GM21447 (cell line): ENCODE measurements around the gene KIRREL2.
"Not testable (repeated sequence)": the region's sequence is repeated elsewhere in the genome, so short reads cannot be mapped to it uniquely, and the experiment has no call there.

Experiments used
- ATAC-seq: cut with Tn5 transposase; IDR thresholded peaks from one replicate; pipeline ENCODE4 v1.9.1; 2021; ENCODE audit not compliant: unreplicated experiment

Gene KIRREL2

DNA sequence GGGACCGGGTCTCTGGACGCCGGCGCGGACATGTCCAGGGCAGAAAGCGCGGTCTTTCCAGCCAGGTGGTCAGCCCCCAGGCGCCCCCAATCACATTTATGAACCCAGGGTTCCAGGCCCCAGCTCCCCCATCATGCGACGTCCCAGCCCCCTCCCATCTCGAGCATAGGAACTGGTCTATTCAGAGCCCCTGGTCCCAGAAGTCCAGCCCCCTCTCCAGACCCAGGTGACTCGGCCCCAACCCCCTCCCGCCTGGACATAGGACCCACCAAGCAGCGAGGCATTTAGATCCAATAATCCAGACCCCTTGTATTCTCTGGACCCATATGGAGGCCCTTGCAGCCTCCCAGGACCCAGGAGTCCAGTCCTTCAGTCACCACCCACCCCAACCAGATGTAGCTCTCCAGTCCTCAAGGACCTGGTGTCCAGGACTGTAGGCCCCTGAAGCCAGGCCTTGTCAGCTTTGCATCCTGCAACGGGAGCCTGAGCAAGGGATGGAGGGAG lies 12.2 kb downstream of the KIRREL2 start:
- ATAC-seq, result no peak

DNA sequence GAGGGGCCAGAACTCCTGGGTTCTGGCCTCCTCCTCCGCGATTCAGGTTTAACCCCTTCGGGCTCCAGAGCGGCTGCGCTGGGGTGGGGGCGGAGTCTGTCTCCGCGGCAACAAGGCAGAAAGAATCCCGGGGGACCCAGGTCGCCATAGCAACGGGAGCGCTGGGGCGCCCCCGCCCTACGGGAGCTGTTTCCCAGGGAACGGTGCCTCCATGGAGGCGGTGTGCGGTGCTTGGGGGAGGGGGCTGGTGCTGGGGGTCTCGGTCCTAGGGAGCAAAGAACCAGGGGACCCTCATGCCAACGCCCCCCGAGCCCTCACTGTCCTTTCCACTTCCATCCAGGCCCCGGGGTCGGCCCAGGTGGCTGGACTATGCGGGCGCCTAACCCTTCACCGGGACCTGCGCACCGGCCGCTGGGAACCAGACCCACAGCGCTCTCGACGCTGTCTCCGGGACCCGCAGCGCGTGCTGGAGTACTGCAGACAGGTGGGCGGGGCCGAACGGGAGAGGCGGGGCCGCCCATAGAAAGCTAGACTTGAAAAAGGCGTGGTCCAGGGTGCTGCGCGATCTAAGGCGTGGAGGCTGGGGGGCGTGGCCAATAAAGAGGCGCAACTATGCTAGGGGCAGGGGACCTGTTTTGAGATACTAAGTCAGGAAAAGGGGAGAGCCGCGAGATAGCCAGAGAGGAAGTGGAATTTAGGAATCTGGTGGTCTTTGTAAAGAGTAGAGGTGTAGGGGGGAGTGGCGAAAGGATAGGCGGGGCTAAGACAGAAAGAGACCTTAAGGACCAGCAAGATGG lies 12.8 kb downstream of the KIRREL2 start:
- no peak for ATAC-seq

DNA sequence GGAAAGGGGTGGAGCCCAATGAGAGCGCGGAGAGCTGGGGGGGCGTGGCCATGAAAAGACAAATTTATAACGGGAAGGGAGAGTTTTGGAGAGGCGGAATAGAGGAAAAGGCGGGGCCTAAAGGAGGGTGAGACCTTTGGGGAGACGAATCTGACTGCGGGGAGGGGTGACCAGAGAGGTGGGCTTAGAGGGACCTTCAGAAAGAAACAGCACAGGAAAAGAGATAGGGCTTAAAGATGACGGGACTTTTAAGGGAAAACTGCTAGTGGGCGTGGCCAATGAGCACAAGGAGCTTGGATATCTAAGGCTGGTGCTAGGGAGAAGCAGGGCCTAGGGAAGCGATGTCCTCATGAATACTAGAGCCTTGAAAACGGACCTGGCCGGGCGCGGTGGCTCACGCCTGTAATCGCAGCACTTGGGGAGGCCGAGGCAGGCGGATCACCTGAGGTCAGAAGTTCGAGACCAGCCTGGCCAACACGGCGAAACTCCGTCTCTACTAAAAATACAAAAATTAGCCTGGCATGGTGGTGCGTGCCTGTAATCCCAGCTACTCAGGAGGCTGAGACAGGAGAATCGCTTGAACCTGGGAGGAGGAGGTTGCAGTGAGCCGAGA lies 13.5 kb downstream of the KIRREL2 start:
- not testable (repeated sequence) for ATAC-seq

DNA sequence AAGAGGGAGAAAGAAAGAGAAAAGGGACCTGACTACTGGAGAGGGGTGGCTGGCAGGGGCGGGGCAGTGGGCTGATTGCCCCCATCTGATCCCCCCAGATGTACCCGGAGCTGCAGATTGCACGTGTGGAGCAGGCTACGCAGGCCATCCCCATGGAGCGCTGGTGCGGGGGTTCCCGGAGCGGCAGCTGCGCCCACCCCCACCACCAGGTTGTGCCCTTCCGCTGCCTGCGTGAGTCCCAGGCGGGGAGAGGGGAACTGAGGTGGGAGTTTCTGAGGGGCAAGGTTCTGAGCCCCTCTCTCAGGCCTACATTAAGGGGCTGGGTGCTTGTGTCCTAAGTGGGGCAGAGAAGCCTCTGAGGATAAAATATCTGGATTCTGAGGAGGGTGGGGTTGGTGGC lies 14.1 kb downstream of the KIRREL2 start:
- ATAC-seq, result no peak

DNA sequence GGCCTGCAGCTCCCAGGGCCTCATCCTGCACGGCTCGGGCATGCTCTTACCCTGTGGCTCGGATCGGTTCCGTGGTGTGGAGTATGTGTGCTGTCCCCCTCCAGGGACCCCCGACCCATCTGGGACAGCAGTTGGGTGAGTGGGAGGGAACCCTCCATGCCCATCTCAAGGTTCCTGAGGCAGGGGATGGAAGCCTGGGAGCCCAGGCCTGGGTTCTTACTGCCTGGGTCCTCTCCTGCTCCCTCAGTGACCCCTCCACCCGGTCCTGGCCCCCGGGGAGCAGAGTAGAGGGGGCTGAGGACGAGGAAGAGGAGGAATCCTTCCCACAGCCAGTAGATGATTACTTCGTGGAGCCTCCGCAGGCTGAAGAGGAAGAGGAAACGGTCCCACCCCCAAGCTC lies 14.9 kb downstream of the KIRREL2 start:
- no peak for ATAC-seq

DNA sequence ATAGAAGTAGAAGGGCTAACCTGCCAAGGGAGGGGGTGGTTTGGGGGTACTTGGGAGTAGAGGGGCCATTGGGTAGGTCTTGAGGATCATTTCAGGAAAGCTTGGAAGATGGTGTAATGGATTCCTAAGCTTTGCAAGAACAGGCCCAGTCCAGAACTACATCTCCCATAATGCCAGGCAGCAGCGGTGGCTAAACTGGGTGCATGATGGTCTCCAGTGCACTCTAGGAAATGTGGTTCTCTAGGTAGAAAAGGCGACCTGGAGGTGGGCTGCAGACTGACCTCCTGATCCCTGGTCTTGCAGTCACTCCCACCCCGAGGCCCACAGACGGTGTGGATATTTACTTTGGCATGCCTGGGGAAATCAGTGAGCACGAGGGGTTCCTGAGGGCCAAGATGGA lies 15.5 kb downstream of the KIRREL2 start:
- ATAC-seq, result no peak

DNA sequence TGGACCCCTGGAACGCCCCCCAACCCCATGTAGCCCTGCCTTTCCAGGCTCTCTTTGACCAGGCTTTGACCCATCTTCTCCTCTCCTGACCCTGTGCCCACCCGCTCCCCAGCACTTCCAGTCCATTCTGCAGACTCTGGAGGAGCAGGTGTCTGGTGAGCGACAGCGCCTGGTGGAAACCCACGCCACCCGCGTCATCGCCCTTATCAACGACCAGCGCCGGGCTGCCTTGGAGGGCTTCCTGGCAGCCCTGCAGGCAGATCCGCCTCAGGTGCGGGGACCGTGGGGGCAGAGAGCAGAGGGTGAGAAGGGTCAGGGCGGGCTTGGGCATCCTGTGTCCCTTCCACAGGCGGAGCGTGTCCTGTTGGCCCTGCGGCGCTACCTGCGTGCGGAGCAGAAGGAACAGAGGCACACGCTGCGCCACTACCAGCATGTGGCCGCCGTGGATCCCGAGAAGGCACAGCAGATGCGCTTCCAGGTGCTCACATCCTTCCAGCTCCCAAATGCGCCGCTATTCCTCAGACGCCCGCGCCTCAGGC lies 17.8 kb downstream of the KIRREL2 start:
- ATAC-seq, result no peak

DNA sequence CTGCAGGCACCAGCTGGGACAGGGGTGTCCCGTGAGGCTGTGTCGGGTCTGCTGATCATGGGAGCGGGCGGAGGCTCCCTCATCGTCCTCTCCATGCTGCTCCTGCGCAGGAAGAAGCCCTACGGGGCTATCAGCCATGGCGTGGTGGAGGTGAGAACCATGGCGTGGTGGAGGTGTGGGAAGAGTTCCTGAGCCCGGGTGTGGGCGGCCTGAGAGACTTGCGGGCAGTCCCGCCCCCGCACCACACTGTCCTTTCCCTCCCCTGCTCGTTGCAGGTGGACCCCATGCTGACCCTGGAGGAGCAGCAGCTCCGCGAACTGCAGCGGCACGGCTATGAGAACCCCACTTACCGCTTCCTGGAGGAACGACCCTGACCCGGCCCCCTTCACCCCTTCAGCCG lies 22.4 kb downstream of the KIRREL2 start:
- ATAC-seq, result no peak

DNA sequence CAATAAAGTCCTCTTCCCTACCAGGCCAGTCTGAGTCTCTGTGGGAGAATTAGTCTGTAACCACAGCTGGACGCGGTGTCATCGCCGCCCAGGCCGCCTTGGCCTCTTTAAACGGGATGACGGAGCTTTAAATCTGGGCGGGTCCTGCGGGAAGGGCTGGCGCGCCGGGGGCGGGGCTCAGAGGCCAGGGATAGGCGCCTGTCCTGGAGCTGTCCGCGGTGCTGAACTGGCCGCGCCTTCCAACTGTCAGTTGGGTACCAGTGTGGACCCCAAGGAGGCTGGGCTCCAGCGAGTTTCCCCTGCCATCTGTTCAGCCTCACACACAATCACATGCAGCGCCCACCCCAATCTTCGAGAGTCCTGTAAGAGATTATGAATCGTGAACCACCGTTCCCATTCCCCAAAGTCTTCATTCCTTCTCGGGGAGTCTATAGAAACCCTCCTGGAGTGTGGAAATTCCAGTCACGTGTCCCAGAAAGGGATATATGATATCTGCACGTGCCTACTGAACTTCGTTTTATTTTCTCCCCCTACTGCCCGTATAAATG lies 23.1 kb downstream of the KIRREL2 start:
- no peak for ATAC-seq

DNA sequence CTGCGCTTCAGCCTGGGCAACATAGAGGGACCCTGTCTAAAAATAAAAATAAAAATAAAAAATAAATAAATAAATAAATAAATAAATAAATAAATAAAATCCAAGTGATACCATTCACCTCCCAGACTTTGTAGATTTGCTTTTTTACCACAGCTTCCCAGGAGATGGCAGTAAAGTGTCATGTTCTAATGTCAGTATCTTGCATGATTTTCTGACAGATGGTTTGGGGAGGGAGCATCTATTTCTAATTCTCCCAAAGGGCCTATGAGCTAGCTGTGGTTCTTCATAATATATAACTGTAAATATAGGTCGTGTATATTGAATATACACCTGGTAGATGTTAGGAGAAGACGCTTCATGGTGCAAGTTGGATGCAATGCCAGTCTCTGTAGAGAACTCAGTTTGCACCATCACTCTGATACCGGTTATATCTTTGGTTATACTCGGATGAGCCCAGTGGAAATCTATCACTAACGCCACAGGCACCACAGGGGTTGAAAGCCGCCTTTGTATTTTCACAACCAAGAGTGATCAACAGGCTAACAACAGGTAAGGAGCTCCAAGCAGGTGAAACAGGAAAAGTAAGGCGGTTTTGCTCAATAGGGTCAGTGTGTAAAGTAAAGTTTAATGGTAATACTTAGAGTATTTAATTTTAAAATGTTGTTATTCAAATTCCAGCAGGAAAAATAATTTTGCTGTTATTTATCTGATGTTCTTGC lies 25.6 kb downstream of the KIRREL2 start:
- ATAC-seq, result no peak

DNA sequence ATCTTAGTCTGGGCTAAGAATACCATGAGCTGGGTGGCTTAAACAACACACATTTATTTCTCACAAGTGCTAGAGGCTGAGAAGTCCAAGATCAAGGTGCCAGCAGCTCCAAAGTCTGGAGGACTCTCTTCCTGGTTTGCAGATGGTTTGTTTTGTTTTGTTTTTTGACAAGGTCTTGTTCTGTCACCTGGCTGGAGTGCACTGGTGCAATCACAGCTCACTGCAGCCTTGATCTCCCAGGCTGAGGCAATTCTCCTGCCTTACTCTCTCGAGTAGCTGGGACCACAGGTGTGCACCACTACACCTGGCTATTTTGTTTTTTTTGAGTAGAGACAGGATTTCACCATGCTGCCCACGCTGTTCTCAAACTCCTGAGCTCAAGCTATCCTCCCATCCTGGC lies 27.2 kb downstream of the KIRREL2 start:
- no peak for ATAC-seq

DNA sequence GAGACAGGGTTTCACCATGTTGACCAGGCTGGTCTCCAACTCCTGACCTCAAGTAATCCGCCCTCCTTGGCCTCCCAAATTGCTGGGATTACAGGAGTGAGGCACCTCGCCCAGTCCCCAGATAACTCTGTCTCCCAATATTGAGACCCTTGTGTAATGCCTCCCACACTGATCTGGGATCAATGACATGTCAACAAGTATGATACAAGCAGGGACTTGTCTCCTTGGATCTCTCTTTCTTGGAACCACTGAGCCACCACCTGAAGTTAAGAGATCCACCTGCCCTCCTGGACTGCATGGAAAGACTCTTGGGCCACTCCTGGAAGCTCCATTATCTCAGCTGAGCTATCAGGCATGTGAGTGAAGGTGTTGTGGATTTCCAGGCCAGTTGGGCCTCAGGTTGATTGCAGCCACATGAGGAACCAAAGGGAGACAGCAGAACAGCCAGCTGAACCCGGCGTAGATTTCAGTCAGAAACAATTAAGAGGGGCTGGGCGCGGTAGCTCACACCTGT lies 28.6 kb downstream of the KIRREL2 start:
- no peak for ATAC-seq

DNA sequence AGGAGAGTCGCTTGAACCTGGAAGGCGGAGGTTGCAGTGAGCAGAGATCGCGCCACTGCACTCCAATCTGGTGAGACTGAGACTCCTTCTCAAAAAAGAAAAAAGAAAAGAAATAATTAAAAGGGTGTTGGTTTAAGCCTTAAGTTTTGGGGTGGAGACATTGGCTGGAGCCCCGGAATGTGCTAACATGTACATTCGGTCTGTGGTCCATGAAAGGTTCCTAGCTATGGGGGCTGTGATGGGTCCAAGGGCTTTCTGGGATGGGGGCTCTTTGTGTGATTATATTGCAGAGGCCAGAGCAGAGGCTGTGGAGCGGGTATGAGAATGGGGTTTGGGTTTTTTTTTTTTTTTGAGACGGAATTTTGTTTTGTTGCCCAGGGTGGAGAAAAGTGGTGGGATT lies 29.2 kb downstream of the KIRREL2 start:
- ATAC-seq, result no peak

DNA sequence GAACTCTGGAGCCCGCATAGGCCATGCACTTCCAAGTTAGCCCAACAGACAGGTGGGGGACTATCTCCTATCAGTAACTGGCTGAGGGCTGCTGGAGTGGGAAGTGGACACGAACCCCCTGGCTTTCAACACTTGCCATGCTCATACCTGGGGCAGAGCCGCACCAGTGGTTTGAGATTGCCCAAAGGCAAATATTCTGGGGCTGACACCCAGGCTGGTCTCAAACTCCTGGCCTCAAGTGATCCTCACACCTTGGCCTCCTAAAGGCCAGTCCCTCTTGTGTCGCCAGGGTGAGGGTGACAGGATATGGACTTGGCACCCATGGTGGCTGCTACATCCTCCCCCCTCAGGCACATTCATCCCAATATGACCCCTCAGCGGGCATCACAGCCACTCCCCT lies 30.5 kb downstream of the KIRREL2 start:
- ATAC-seq, result no peak

DNA sequence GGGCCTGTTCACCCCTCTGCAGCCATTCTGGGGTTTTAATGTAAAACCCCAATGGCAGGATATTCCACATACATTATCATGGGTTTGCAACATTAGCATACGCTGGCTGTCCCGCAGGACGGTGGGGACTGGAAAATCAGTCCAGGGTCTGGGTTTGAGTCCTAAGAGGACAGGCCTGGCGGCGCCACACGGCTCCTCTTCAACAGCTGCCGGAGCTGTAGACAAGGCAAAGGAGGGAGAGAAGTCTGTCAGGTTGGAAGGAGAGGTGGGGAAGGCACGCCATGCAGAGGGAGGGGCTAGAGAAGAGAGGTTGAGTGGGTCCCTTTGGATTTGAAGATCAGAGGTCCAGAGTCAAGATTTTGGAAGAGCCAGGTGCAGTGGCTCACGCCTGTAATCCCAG lies 31.7 kb downstream of the KIRREL2 start:
- ATAC-seq, result no peak

DNA sequence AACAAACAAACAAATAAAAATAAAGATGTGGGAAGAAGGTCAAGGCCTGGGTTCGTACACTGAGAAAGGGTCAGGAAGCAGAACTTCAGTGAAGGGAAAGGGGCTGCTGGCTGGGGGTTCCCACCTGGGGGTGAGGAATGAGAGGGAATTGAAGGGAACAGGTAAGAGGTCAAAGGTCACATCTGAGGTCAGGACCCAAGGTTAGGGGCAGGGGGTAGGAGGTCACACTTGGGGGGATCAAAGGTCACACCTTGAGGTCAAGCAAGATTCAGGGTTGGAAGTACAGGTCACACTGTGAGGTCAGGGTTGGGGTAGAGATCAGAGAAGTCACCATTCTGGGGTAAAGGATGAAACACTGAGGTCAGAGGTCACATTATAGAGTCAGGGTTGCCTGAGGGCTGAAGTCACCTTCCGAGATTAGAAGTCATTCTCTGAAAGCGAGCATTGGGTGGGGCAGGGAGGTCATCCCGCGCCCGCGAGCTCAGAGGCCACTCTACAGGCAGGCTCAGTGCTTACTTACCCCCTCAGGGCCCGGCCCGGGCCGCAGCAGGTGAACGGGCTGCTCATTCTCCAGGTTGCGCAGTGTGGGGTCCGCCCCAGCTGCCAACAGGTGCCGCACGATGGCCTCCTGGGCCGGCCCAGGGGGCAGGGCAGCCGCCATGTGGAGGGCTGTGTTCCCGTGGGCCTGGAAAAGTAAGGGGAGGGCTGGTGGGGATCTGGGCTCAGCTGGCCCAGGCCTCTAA lies 32.8 kb downstream of the KIRREL2 start:
- ATAC-seq, result no peak

DNA sequence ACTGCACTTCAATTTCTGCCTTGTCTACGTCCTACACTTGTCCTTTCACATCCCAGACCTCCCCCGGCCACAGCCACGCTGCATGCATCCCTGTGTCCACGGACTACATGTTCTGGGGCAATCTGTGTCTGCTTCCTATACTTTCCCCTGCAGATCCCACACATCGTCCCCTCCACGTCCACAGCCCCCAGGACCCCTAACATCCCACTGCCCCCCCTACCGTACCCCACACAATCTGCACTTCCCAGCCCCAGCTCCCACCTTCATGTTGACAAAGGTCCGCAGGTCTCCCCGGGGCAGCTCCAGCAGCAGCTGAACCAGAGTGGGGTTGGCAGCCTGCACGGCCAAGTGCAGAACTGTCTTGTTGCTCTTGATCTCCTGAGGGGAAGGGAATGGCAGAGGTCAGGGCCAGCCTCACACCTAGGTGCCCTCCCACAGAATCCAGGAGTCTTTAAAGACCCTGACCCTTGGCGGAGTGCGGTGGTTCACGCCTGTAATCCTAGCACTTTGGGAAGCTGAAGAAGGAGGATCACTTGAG lies 33.5 kb downstream of the KIRREL2 start:
- no peak for ATAC-seq

DNA sequence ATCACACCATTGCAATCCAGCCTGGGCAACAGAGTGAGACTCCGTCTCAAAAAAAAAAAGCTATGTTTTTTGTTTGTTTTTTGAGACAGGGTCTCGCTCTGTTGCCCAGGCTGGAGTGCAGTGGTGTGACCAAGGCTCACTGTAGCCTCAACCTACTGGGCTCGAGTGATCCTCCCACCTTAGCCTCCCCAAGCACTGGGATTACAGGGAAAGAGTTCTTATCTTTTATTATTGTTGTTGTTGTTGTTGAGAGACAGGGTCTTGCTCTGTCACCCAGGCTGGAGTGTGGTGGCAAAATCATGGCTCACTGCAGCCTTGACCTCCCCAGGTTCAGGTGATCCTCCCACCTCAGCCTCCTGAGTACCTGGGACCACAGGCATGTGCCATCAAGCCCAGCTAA lies 35.1 kb downstream of the KIRREL2 start:
- not testable (repeated sequence) for ATAC-seq

DNA sequence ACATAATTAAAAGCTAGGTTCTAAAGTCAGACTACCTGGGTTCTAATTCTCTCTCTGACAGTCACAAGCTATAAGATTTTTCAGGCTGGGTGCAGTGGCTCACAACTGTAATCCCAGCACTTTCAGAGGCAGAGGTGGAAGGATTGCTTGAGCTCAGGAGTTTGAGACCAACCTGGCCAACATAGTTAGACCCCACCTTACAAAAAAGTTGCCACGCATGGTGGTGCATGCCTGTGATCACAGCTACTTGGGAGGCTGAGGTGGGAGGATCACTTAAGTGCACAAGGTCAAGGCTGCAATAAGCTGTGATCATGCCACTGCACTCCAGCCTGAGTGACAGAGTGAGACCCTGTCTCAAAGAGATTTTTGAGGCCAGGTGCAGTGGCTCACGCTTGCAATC lies 37.6 kb downstream of the KIRREL2 start:
- no peak for ATAC-seq
